Stimulated activated naive CD8-positive, alpha-beta T cell treated with anti-CD3 and anti-CD28 coated beads, Interleukin-15, amount 100 ng/mL, for 72 hours (primary cell): Measurements from ENCODE around the gene ALKBH6.
A peak's percentile ranks its signal among the peaks of the same experiment; 100 is the strongest.
"Not testable (repeated sequence)": the region's sequence is repeated elsewhere in the genome, so short reads cannot be mapped to it uniquely, and the experiment has no call there.

ENCODE experiments used
- ATAC-seq: fragments of 150-1000 bp; cut with Tn5 transposase; 2 replicates; pipeline ENCODE4 v1.10.0; 2021; ENCODE audit warnings: mild to moderate bottlenecking, moderate library complexity
- DNase-seq, 2 donors: peaks; one replicate each; pipeline ENCODE4 v3.0.0; 2021 to 2022
- H3K27ac Mint-ChIP-seq, 2 donors: one replicate each; pipeline ENCODE4 v1.8.0; 2022; ENCODE audit warnings: mild to moderate bottlenecking in 2 of 2, mixed read lengths in 2 of 2, moderate library complexity in 2 of 2
- H3K27me3 Mint-ChIP-seq: one replicate; pipeline ENCODE4 v1.8.0; 2022; ENCODE audit warnings: mixed read lengths
- H3K4me1 Mint-ChIP-seq: one replicate; pipeline ENCODE4 v1.8.0; 2022; ENCODE audit warnings: mild to moderate bottlenecking, mixed read lengths
- H3K4me3 Mint-ChIP-seq, 2 donors: one replicate each; pipeline ENCODE4 v1.8.0; 2022; ENCODE audit warnings: mild to moderate bottlenecking in 2 of 2, mixed read lengths in 2 of 2, moderate library complexity in 1 of 2
- H3K9me3 Mint-ChIP-seq, 2 donors: one replicate each; pipeline ENCODE4 v1.8.0; 2022; ENCODE audit warnings: mixed read lengths in 2 of 2

Gene ALKBH6

DNA sequence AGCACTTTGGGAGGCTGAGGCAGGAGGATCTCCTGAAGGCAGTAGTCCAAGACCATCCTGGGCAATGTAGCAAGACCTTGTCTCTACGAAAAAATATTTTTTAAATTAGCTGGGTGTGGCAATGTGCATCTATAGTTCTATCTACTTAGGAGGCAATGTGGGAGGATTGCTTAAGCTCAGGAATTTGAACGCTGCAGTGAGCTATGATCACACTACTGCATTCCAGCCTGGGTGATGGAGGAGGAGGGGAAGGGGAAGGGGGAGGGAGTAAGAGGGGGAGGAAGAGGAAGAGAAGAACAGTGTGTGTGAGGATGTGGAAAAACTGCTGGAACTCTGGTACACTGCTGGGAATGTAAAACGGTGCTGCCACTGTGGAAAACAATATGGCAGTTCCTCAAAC lies 27.8 kb upstream of the ALKBH6 start:
- DNase-seq (no peak), ATAC-seq (no peak)
- Mint-ChIP-seq H3K4me3 (no peak overlapping the region), H3K27ac (no peak overlapping the region), H3K4me1 (peaks cover 6% of the 10 kb centered on the region), H3K27me3 (no peaks in the 10 kb centered on the region), H3K9me3 (no peaks in the 10 kb centered on the region)

DNA sequence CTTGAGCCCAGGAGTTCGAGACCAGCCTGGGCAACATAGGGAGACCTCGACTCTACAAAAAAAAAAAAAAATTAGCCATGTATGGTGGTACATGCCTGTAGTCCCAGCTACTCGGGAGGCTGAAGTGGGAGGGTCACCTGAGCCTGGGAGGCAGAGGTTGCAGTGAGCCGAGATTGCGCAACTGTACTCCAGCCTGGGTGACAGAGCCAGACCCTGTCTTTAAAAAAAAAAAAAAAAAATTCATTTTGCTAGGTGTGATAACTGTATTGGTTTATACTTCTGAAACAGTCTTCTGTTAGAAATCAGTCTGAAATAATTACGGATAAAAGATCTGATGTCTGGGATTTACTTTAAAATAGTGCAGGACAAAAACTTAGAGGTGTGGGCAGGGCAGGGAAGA lies 27.1 kb upstream of the ALKBH6 start:
- not testable (repeated sequence) for H3K4me3 Mint-ChIP-seq, H3K27ac Mint-ChIP-seq, ATAC-seq, DNase-seq, H3K9me3 Mint-ChIP-seq, H3K27me3 Mint-ChIP-seq, H3K4me1 Mint-ChIP-seq

DNA sequence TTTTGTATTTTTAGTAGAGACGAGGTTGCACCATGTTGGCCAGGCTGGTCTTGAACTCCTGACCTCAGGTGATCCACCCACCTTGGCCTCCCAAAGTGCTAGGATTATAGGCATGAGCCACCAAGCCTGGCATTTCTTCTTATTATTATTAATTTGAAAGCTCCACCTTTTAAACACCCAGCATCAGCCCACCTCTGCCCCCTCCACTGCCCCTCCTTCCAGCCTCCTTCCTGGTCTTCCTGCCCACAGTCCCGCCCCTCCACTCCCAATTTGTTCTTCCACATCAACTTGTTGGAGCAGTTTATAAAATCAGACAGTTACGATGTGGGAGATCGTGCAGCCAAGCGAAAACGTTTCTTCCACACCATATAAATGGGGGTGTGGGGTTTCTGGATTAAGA lies 26.5 kb upstream of the ALKBH6 start:
- DNase-seq (no peak), ATAC-seq (no peak)
- H3K27me3 Mint-ChIP-seq = no peaks in the 10 kb centered on the region
- peaks cover 14% of the 10 kb centered on the region for H3K4me1 Mint-ChIP-seq
- H3K27ac Mint-ChIP-seq = no peak overlapping the region
- H3K4me3 Mint-ChIP-seq = no peak overlapping the region
- H3K9me3 Mint-ChIP-seq = no peaks in the 10 kb centered on the region

- peak; percentile 28 for ATAC-seq
Observed at GRCh38 chr19:36032251-36033104, 18.5 kb upstream of the ALKBH6 start, which contains the start of gene CLIP3. TSS of gene CLIP3 (minus strand) at chr19:36032873. CDS start at chr19:36032357, 516 bp downstream.

DNA sequence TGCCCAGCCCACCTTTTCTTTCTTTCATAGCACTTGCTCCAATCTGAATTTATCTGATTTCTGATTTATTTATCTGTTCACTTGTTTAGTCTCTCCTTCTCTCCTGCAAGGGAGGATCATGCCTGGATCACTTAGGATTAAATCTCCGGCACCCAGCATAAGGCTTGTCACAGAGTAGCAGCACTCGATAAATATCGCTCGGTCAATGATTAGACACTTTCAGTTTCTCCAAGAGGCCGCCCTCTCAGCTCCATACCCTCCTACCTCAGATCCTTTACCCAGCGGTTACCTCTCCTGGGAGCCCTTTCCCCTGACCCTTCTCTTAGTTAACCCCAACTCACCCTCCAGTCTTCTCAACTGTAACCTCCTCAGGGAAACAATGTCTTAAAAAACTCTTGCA lies 17.3 kb upstream of the ALKBH6 start:
- H3K4me3 Mint-ChIP-seq = no peak overlapping the region
- no peaks in the 10 kb centered on the region for H3K27me3 Mint-ChIP-seq
- no peak for DNase-seq
- no peaks in the 10 kb centered on the region for H3K9me3 Mint-ChIP-seq
- no peak for ATAC-seq
- no peak overlapping the region for H3K27ac Mint-ChIP-seq
- H3K4me1 Mint-ChIP-seq = peaks cover 28% of the 10 kb centered on the region

More at GRCh38 chr19:36032251-36033104, 18.5 kb upstream of the ALKBH6 start, which contains the start of gene CLIP3:
- H3K9me3 Mint-ChIP-seq = no peaks in the 10 kb centered on the region
- no peaks in the 10 kb centered on the region for H3K27me3 Mint-ChIP-seq
- peak within 1 kb of the TSS in 1 of 2 donors; percentile 71 for H3K27ac Mint-ChIP-seq
- peak within 1 kb of the TSS; percentile 42 to 76 for H3K4me3 Mint-ChIP-seq
- DNase-seq = peak in 1 of 2 donors; percentile 33
- H3K4me1 Mint-ChIP-seq = peaks cover 37% of the 10 kb centered on the region

DNA sequence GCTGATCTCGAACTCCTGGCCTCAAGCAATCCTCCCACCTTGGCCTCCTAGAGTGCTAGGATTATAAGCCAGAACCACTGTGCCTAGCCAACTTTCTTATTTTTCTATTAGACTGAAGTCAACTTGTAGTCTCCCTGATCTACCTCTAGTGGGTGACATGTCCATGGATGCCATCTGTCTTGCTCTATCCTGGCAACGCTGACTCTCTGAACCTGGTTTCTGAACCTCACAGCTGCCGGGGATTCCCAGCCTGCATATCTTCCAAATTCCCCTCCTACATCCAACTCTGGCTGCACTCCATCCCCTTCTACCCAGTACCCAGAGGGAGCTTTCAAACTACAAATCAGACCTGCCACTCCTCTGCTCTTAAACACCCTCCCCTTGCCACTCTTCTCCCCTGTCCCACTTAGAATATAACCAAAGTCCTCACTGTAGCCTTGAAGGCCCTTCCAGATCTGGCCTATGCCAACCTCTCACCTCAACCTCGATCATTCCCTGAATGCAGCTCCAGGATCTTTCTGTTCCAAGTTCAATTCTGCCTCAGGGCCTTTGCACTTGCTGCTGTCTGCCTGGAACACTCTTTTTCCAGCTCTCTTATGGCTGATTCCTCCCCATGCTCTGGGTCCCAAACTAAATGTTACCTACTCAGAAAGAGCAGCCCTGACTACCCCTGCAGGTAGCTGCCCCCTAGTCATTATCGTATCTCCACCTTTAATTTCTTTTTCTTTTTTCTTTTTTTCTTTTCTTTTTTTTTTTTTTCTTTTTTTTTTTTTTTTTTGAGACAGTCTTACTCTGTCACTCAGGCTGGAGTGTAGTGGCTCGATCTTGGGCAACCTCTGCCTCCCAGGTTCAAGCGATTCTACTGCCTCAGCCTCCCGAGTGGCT lies 16.5 kb upstream of the ALKBH6 start:
- DNase-seq = no peak
- peak overlapping the region in 1 of 2 donors; percentile 40 for H3K27ac Mint-ChIP-seq
- H3K27me3 Mint-ChIP-seq = no peaks in the 10 kb centered on the region
- peaks cover 22% of the 10 kb centered on the region for H3K4me1 Mint-ChIP-seq
- no peak for ATAC-seq
- H3K9me3 Mint-ChIP-seq = no peaks in the 10 kb centered on the region
- H3K4me3 Mint-ChIP-seq = no peak overlapping the region

DNA sequence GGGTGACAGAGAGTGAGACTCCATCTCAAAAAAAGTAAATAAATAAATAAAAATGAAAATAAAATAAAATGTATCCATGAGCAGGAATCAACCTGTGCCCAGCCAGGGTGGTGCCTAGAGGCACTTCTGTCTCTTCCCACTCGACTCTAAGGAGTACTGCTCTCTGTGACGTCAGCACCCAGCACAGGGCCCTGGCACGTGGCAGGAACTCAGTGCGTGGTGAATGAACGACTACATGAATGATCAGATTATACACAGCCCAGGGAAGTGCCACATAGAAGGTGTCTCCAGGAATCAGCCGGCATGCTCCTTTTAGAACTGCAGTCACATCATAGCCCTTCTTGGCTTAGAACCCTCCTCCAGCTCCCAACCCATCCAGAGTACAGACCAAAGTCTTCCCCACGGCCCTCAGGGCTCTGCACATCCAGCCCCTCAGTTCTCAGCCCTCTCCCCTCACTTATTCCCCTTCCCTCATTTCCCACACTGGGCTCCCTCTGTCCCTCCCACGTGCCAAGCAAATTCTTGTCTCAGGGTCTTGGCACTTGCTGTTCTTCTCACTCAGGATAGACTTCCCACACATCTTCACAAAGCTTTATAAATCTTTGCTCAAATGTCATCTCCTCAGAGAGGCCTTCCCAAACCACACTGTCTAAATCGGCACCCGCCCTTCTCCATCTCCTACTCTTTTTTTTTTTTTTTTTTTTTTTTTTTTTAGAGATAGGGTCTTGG lies 14.5 kb upstream of the ALKBH6 start:
- DNase-seq (no peak), ATAC-seq (no peak)
- H3K9me3 Mint-ChIP-seq = no peaks in the 10 kb centered on the region
- no peak overlapping the region for H3K27ac Mint-ChIP-seq
- H3K4me1 Mint-ChIP-seq = peaks cover 14% of the 10 kb centered on the region
- no peak overlapping the region for H3K4me3 Mint-ChIP-seq
- no peaks in the 10 kb centered on the region for H3K27me3 Mint-ChIP-seq

DNA sequence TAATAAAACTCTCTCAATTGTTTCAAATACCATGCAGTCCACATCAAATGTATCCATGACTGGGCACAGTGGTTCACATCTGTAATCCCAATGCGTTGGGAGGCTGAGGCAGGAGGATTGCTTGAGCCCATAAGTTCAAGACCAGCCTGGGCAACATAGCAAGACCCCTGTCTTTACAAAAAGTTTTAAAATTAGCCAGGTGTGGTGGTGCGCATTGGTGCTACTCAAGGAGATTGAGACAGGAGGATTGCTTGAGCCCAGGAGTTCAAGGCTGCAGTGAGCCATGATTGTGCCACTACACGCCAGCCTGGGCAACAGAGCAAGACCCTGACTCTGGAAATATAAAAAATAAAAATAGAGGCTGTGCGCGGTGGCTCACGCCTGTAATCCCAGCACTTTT lies 13.7 kb upstream of the ALKBH6 start:
- Mint-ChIP-seq H3K4me3 (no peak overlapping the region), H3K27me3 (no peaks in the 10 kb centered on the region), H3K4me1 (peaks cover 11% of the 10 kb centered on the region), H3K27ac (no peak overlapping the region), H3K9me3 (no peaks in the 10 kb centered on the region)
- ATAC-seq = no peak
- no peak for DNase-seq

DNA sequence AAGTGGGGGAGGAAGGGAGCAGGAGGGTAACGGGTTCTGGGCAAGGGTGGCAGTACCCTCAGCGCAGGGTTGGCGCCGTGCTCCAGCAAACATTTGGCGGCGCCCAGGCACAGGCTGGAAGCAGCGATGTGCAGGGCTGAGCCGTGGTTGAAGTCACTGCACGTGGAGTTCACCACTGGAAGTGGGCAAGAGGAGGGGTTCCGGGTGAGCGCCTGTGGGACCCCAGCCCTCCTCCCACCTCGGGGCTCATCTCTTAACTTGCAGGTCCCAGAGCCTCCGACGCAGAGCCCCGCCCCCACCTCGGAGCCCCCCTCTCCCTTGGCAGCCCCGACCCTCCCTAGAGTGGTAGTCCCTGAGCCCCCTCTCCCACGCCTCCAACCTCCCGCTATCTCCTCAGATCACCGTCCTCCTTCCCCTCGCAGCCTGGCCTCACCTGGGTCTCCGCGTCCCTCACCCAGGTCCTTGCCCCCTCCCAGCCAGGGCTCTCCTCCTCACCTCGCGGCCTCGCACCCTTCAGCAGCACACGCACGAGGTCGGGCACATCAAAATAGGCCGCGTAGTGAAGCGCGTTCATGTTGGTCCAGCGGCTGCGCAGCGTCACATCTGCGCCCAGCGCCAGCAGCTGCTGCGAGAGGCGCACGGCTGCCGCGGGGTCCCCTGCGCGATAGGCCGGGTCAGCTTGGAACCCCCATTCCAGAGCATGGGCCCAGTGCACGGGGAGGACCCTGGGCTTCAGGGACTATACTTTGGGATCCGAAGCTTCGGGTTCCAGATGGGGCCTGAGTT lies 12.3 kb upstream of the ALKBH6 start:
- no peaks in the 10 kb centered on the region for H3K4me1 Mint-ChIP-seq
- no peak for DNase-seq
- H3K9me3 Mint-ChIP-seq = no peaks in the 10 kb centered on the region
- no peak overlapping the region for H3K27ac Mint-ChIP-seq
- H3K27me3 Mint-ChIP-seq = no peaks in the 10 kb centered on the region
- no peak for ATAC-seq
- no peak overlapping the region for H3K4me3 Mint-ChIP-seq

DNA sequence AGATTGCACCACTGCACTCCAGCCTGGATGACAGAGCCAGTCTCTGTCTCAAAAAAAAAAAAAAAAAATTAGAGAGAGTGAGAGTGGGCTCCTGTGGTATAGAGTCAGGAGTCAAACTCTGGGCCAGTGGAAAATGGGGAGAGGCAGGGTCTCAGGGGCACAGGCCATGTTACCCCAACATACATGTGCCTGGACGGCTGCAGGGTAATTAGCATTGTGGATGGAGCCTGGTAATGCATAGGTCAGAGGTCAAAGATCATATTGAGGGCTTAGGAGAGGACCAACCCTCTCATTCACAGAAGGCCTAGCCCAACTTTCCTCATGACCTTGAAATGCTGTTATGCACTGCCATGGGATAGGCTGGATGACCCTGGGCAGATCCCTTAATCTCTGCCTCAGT lies 11.5 kb upstream of the ALKBH6 start:
- no peak for ATAC-seq
- Mint-ChIP-seq H3K27ac (peak overlapping the region in 1 of 2 donors; percentile 83), H3K4me3 (no peak overlapping the region)

GRCh38 chr19:36023432-36023831 lies 9.4 kb upstream of the ALKBH6 start:
- no peak for ATAC-seq
- Mint-ChIP-seq H3K9me3 (no peaks in the 10 kb centered on the region), H3K27me3 (no peaks in the 10 kb centered on the region), H3K4me1 (no peaks in the 10 kb centered on the region), H3K27ac (peak overlapping the region in 1 of 2 donors; percentile 10), H3K4me3 (no peak overlapping the region)
- no peak for DNase-seq

More for the DNA sequence above, 11.5 kb upstream of the ALKBH6 start:
- DNase-seq = no peak
- H3K27me3 Mint-ChIP-seq = no peaks in the 10 kb centered on the region
- no peaks in the 10 kb centered on the region for H3K9me3 Mint-ChIP-seq
- H3K4me1 Mint-ChIP-seq = no peaks in the 10 kb centered on the region

DNA sequence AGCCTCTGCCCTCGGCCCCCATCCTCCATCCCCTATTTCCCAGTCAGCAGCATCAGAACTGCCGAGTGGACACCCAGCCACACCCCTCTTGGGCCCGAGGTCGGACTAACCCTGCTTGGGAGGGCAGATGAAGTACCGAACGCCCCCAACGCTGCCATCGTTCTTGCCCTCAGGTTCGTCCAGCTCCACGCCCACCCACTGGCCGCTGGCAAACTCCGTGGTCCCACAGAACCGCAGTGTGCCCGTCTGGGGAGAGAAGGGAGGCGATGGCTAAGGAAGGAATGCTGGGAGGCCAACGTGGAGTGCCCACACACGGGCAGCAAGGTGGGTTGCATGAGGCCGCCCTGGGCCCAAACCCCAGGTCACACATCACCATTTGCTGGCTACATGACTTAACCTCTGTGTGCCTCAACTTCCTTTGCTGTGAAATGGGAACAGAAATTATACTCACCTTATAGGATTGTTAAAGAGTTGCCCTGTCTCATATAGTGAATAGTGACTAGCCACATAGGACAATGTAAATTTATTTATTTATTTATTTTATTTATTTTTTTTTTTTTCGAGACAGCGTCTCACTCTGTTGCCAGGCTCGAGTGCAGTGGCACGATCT lies 5.2 kb upstream of the ALKBH6 start:
- no peak overlapping the region for H3K4me3 Mint-ChIP-seq
- H3K27me3 Mint-ChIP-seq = no peaks in the 10 kb centered on the region
- DNase-seq (no peak), ATAC-seq (no peak)
- H3K9me3 Mint-ChIP-seq = no peaks in the 10 kb centered on the region
- H3K4me1 Mint-ChIP-seq = peaks cover 21% of the 10 kb centered on the region
- H3K27ac Mint-ChIP-seq = no peak overlapping the region

DNA sequence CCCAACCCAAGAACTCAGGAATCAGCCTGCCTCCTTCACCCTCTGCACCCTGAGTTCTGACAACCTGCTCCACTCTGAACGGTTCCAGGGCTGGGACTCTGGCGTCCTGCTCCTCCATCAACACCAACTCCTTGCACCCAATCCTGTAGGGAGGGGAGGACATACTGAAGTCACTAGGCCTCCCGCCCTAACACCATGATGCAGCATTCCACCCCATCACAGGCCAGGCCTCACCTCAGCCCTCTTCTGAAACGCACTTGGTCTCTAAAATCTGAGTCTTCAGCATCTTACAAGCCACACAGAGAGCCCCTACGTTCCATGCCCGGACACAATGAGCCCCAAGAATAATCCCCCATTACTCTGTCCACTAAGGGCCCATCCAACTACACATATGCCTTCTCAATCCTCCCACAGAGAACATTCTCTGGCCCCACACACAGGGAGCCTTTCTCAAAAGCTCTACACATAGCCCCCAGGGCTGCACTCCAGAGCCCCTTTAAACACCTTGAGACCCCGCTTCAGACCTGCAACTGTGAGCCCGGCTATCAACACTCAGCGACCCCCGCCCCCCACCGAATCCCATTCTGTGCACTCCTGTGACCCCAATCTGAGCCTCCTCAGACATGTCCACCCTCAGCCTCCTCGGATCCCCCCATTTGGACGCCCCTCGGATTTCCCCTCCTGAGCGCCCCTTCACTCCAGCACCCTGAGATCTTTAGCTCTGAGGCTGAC lies 567 bp downstream of the ALKBH6 start:
- H3K27ac Mint-ChIP-seq = peak overlapping the region; percentile 89 to 96

GRCh38 chr19:36010402-36010801 lies 3.6 kb downstream of the ALKBH6 start:
- Mint-ChIP-seq H3K27me3 (no peaks in the 10 kb centered on the region), H3K9me3 (no peaks in the 10 kb centered on the region), H3K4me1 (peaks cover 54% of the 10 kb centered on the region), H3K4me3 (no peak overlapping the region), H3K27ac (peak overlapping the region in 1 of 2 donors; percentile 74)
- DNase-seq (no peak), ATAC-seq (no peak)

More for the DNA sequence above, 567 bp downstream of the ALKBH6 start:
- no peaks in the 10 kb centered on the region for H3K9me3 Mint-ChIP-seq
- ATAC-seq (no peak), DNase-seq (no peak)
- no peaks in the 10 kb centered on the region for H3K27me3 Mint-ChIP-seq
- H3K4me3 Mint-ChIP-seq = peak overlapping the region; percentile 93 to 99
- H3K4me1 Mint-ChIP-seq = peaks cover 58% of the 10 kb centered on the region
